ENCODE measurements around the gene SLBP.
"Not testable (repeated sequence)": the region's sequence is repeated elsewhere in the genome, so short reads cannot be mapped to it uniquely, and the experiment has no call there.

SLBP gene

GRCh38 chr4:1711571-1712215 is 426 bp downstream of the SLBP start:
- DNase-seq (ENCODE audit: low read depth): peak; percentile 61

- peak; percentile 35 for DNase-seq (ENCODE audit: low read depth)
Observed at GRCh38 chr4:1711055-1711570, 1.0 kb downstream of the SLBP start.

GRCh38 chr4:1708581-1708980 is 3.5 kb downstream of the SLBP start:
- no peak for DNase-seq (ENCODE audit: low read depth)

- DNase-seq (ENCODE audit: low read depth): no peak
Observed at GRCh38 chr4:1706358-1706757, 5.8 kb downstream of the SLBP start.

GRCh38 chr4:1705732-1706131 is 6.4 kb downstream of the SLBP start:
- DNase-seq (ENCODE audit: low read depth): no peak

GRCh38 chr4:1703867-1704266 is 8.3 kb downstream of the SLBP start:
- DNase-seq (ENCODE audit: low read depth): no peak

- DNase-seq (ENCODE audit: low read depth): not testable (repeated sequence)
Observed at GRCh38 chr4:1701671-1702070, 10.4 kb downstream of the SLBP start.

GRCh38 chr4:1695913-1696312 is 16.2 kb downstream of the SLBP start:
- DNase-seq (ENCODE audit: low read depth): no peak

GRCh38 chr4:1693131-1693896 is 18.8 kb downstream of the SLBP start:
- DNase-seq (ENCODE audit: low read depth): peak; percentile 78

- DNase-seq (ENCODE audit: low read depth): no peak
Observed at GRCh38 chr4:1691737-1692373, 20.3 kb downstream of the SLBP start.

GRCh38 chr4:1690698-1691097 is 21.4 kb downstream of the SLBP start:
- no peak for DNase-seq (ENCODE audit: low read depth)

- no peak for DNase-seq (ENCODE audit: low read depth)
Observed at GRCh38 chr4:1686440-1687036, 25.6 kb downstream of the SLBP start.

GRCh38 chr4:1685235-1686150 is 26.6 kb downstream of the SLBP start:
- DNase-seq (ENCODE audit: low read depth): no peak

- no peak for DNase-seq (ENCODE audit: low read depth)
Observed at GRCh38 chr4:1684506-1685234, 27.4 kb downstream of the SLBP start.

GRCh38 chr4:1683736-1684505 is 28.2 kb downstream of the SLBP start, which contains the start of gene FAM53A:
Gene FAM53A, minus strand, starts transcription at chr4:1684313. Its CDS starts 15,572 bp downstream, at chr4:1668741.
- DNase-seq (ENCODE audit: low read depth): peak; percentile 83

GRCh38 chr4:1683261-1683735 is 28.8 kb downstream of the SLBP start:
- DNase-seq (ENCODE audit: low read depth): peak; percentile 85

- no peak for DNase-seq (ENCODE audit: low read depth)
Observed at GRCh38 chr4:1682860-1683259, 29.3 kb downstream of the SLBP start.

- no peak for DNase-seq (ENCODE audit: low read depth)
Observed at GRCh38 chr4:1678244-1678643, 33.9 kb downstream of the SLBP start.

GRCh38 chr4:1676605-1677525 is 35.3 kb downstream of the SLBP start:
- no peak for DNase-seq (ENCODE audit: low read depth)
